ENCODE results near the gene GSK3A.

DNA sequence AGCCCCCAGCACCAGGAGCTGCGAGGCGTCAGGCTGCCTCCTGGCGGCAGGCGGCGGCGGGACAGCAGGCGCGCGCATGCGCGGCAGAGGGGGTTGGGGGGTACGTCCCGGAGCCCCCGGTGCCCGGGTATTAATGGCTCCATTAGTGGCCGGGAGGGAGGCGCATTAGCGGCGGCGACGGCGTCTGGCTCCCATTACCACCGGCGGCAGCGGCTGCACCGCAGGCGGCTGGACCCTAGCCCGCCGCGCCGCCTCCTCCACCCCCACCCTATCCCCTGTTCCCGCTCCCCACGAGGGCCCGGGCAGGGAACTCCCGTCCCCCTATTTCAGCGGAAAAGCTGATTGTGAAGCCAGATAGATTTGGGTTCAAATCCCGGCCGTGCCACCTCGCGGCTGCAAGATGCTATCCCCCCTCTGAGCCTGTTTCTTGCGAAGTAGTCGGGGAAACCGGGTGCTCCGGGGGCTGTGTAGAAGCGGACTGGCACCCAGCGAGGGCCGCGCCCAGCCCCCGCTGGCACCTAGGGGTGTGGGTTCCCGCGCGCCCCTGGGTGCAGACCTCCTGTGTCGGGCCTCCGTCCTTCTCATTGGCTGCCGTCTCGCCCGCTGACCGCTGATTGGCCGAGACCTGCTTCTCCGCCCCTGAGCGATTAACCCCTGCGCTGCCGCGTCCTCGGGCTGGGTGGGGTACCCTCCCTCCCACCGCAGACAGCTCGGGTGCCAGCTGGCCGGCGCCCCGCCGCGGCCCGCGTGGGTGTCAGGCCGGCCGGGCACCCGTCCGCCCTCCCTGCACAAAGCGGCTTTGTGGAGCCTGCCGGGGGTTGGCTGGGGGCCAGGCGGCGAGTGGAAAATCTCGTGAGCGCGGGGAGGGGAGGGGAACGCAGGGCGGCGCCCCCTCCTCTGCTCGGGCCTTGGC lies 37.8 kb upstream of the GSK3A start:
- TF ChIP-seq, protein P1, sequence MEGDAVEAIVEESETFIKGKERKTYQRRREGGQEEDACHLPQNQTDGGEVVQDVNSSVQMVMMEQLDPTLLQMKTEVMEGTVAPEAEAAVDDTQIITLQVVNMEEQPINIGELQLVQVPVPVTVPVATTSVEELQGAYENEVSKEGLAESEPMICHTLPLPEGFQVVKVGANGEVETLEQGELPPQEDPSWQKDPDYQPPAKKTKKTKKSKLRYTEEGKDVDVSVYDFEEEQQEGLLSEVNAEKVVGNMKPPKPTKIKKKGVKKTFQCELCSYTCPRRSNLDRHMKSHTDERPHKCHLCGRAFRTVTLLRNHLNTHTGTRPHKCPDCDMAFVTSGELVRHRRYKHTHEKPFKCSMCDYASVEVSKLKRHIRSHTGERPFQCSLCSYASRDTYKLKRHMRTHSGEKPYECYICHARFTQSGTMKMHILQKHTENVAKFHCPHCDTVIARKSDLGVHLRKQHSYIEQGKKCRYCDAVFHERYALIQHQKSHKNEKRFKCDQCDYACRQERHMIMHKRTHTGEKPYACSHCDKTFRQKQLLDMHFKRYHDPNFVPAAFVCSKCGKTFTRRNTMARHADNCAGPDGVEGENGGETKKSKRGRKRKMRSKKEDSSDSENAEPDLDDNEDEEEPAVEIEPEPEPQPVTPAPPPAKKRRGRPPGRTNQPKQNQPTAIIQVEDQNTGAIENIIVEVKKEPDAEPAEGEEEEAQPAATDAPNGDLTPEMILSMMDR (IDR thresholded peaks at IDR 0.05): peak; percentile 94 to 96 (median 94)
- TF ChIP-seq POLR2A (IDR thresholded peaks at IDR 0.05; ENCODE audit: low read depth) (no peak), EP300 (IDR thresholded peaks at IDR 0.05) (no peak)
